Activated CD8-positive, alpha-beta memory T cell treated with anti-CD3 and anti-CD28 coated beads for 24 hours (primary cell): Measurements from ENCODE around the gene TNFSF9.

Experiments used
- DNase-seq: peaks from one replicate; pipeline ENCODE4 v3.0.0-alpha.2; 2020

TNFSF9 gene, protein sequence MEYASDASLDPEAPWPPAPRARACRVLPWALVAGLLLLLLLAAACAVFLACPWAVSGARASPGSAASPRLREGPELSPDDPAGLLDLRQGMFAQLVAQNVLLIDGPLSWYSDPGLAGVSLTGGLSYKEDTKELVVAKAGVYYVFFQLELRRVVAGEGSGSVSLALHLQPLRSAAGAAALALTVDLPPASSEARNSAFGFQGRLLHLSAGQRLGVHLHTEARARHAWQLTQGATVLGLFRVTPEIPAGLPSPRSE

DNA sequence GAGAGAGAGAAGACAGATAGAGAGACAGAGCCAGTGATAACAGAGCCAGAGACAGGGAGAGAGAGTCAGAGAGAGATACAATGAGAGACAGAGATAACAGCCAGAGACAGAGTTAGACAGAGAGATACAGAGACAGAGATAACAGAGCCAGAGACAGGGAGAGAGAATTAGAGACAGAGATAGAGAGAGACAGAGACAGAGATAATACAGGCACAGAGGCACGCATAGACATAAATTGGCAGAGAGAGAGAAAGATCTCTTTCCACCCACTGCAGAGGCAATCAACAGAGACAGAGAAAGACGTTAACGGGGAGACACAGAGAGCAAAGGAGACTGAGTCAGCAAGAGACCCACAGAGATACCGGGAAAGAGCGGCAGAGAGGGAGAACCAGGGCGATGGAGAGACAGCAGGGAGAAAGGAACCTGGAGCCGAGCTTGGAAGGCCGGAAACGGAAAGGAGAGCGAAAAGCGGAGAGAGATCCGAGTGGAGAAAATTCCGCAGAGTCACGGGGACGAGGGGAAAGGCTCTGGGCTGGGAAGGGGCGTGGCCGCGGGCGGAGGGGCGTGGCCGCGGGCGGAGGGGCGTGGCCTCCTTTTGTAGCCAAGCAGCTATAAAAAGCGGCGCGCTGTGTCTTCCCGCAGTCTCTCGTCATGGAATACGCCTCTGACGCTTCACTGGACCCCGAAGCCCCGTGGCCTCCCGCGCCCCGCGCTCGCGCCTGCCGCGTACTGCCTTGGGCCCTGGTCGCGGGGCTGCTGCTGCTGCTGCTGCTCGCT is at the start of gene TNFSF9:
TSS of gene TNFSF9 (plus strand) at position 641 of the 777 bp plus-strand sequence. CDS start at position 652, 11 bp downstream.
- peak; percentile 95 for DNase-seq

DNA sequence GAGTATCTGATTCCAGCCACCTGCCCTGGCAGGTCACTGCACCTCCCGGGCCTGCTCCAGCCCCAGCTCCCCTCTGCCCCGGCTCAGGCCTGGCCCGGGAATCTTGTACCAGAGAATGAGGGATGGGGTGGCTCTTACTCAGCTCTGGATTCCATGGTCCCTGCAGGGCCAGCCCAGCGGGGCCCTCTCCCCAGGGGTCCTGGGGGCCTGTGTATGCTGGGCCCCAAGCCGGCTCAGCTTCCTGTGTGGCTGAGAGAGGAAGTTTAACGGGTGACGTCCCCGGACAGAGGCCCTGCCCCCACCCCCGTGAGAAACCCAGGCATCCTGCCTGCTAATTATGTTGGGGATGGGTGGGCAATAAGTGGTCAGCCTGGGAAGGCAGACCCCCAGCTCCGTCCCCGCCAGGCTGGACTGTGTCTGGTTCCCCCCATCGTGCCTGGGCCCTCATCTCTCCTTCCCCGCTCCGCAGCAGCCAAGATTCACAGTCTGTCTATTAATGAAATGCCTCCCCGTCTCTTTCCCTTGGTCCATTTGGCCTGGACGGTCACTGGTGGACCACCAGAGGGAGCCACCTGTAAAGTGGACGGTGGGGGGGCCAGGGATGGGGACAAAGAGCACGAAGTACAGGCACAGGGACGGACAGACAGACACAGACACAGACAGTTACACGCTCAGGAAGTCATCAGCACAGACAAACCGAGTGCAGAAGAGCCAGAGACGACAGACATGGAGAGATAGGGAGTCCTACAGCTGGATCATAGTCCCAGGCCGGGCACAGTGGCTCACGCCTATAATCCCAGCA is 49.1 kb upstream of the TNFSF9 start, which contains the start of gene DENND1C:
TSS of gene DENND1C (minus strand) at position 247 of the 802 bp plus-strand sequence. CDS start at position 155, 92 bp downstream.
- DNase-seq: peak; percentile 90

DNA sequence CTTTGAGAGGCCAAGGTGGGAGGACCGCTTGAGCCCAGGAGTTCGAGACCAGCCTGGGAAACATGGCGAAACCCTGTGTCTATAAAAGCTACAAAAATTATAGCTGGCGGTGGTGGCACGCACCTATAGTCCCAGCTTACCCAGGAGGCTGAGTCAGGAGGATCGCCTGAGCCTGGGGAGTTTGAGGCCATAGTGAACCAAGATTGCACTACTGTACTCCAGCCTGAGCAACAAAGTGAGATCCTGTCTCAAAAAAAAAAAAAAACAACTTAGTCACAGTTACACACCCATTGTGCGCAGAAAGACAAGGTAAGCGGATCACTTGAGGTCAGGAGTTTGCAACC is 48.5 kb upstream of the TNFSF9 start:
- DNase-seq: no peak

DNA sequence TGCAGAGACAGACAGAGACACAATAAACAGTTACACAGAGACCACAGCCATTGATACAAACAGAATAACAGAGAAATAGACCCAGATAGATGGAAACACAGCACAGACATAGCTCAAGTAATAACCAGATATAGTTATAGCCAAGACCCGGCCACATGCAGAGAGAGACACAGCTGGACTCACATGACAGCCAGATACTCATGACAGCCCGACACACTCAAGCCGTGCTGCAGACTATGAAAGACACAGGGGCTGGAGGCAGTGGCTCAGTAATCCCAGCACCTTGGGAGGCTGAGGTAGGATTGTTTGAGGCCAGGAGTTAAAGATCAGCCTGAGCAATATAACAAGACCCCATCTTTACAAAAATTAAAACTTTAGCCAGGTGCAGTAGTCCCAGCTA is 47.6 kb upstream of the TNFSF9 start:
- DNase-seq: no peak

DNA sequence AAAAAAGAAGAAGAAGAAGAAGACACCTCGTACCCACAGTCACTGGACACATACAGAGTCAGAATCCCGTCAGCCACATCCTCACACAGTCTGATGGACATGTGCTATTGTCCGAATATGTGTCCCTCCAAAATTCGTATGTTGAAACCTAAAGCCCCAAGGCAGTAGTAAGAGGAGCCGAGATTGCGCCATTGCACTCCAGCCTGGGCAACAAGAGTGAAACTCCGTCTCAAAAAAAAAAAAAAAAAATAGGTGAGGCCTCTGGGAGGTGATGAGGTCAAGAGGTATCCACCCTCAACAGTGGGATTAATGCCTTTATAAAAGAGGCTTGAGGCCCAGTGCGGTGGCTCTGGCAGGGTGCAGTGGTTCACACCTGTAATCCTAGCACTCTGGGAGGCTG is 46.6 kb upstream of the TNFSF9 start:
- no peak for DNase-seq

DNA sequence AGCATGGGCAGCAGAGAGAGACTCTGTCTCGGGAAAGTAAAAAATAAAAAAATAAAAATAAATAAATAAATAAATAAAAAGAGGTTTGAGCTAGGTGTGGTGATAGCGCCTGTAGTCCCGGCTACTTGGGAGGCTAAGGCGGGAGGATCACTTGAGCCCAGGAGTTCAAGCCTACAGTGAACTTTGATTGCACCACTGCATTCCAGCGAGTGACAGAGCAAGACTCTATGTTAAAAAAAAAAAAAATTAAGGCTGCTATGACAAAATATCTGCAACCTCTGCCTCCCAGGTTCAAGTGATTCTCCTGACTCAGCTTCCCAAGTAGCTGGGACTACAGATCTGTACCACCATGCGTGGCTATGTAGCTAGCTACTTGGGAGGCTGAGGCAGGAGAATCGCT is 46.0 kb upstream of the TNFSF9 start:
- no peak for DNase-seq

DNA sequence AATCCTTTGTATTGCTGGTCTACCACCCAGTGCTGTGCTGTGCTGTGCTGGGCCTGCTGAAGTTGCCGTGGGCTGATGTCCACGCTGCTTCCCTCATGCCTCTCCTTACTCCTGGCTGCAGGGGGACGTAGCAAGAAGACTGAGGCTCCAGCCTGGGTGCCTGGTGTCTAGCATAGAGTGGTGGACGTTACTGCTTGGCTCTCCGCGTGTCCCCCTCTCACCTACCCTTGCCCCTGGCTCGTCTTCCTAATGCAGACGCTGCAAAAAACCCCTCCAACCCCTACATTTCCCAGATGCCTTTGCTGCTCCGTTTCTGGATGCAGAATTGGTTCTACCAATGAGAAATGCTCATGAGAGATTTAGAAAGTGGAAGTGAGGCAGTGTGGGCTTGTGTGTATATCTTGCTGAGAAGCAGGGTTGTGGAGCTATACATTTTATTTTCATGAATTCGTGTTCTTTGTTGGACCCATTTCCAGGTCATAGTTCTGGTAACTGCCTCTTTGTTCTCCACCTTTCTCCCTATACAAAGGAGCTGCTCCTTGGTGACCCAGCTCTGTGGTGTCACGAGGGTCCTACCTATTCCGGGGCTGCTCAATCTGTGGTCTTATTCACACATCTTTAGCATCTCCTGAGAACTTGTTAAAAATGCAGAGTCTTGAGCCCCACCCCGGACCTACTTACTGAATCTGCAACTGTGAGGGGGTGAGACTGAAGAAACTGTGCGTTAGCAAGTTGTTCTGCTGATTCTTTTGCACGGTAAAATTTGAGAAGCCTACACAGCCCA is 41.4 kb upstream of the TNFSF9 start:
- no peak for DNase-seq

DNA sequence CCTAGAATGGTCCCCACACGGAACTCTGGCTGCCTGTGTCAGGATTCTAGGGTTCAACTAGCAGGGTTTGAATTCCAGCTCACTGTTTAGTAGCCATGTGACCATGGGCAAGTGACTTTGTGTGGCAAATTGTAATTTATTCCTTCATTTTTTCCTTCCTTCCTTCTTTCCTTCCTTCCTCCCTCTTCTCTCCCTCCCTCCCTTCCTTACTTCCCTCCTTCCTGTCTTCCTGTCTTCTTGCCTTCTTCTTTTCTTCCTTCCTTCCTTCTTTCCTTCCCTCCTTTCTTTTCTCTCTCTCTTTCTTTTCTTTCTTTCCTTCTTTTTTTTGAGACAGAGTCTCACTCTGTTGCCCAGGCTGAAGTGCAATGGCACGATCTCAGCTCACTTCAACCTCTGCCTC is 40.7 kb upstream of the TNFSF9 start:
- DNase-seq: no peak

DNA sequence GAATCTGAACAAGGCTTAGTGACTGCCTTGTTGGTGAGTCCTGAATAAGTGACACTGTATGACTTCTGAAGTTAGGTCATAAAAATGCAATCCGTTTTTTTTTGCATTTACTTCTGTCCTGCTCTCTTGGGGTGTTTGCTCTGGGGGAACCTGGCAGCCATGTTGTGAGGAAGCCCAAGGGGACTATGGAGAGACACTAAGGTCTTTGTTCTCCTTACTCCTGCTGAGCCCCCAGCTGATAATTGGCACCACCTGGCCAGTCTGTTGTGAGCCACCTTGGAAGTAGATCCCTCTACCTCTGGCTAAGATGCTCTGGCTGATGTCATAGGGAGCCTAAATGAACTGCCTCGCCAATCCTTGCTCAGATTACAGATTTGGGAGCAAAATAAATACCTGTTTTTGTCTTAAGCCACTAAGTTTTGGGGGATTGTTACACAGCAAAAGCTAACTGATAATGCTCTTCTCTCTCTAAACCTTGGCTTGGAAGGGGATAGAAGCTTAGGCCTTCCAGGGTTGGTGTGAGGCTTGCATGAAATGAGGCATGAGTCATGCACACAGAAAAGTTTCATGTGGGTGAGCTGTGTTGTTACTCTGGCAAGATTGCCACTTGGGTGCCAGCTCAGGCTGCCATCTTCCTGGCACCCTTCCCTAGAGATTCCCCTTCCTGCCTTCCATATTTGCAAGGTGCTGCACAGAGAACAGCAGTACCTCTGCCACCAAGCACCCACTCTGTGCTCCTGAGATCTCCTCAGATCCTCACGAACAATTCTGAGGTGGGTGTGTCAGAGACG is 38.8 kb upstream of the TNFSF9 start:
- no peak for DNase-seq

DNA sequence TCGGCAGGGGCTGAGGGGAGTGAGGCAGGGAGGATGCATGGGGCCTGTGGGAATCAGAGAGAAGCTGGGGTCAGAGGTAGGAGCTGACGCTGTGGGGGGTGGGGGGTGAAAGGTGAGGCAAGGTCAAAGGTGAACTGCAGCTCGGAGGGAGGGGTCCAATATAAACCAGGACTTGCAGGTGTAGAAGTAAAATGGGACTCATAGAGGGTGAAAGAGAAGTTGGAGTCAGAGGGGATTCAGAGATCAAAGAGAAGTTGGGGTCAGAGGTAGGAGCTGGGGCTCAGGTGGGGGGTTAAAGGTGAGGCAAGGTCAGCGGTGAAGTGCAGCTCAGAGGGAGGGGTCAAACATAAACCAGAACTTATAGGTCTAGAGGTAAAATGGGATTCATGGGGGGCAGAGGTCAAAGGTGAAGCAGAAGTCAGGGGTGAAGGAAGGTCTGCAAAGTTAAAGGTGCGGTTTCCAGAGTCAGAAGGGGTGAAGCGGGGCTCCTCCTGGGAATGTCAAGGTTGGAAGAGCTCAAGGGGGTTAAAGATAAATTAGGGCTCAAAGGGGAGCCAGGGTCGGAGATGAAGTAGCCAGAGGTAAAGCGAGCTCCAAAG is 36.3 kb upstream of the TNFSF9 start:
- DNase-seq: no peak

DNA sequence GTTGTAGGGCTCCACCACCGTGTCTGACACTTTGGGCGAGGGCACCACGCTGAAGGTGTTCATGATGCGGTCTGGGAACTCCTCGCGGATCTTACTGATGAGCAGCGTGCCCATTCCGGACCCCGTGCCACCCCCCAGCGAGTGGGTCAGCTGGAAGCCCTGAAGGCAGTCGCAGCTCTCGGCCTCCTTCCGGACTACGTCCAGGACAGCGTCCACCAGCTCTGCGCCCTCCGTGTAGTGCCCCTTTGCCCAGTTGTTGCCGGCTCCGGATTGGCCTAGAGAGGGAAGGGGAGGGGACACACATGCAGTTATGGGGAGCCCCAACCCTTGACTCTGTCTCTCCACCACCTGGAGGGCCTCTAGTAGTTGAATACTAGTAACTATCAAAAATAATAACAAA is 34.9 kb upstream of the TNFSF9 start:
- no peak for DNase-seq

DNA sequence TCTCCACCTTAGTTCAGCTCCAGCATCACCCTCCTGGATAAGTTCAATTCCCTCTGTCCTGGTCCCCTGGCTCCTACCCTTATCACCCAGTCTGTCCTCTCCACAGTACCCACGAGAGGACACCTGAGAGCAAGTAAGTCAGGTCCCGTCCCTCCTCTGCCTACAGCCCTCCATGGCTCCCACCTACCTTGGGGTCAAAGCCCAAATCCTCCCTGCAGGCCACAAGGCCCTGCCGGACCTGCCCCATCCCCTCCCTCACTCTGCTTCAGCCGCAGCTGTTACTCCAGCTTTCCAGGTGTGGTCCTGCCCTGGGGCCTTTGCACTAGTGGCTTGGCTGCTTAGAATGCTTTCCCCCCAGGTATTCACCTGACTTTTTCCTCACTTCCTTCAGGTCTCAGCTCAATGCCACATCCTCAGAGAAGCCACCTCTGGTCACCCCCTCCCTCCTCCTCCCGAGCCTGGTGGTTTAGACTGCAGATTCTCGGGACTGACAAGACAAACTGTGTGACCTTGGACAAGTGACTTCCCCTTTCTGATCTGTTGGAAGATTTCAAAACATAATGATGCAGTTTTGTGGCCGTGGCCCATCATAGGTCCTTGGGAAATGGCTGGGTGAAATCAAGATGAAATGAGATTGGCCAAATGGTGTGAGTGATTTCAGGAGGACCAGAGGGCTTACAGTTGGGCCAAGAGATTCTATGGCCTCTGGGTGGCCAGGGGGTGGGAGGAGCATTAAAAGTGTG is 32.4 kb upstream of the TNFSF9 start:
- DNase-seq: no peak

DNA sequence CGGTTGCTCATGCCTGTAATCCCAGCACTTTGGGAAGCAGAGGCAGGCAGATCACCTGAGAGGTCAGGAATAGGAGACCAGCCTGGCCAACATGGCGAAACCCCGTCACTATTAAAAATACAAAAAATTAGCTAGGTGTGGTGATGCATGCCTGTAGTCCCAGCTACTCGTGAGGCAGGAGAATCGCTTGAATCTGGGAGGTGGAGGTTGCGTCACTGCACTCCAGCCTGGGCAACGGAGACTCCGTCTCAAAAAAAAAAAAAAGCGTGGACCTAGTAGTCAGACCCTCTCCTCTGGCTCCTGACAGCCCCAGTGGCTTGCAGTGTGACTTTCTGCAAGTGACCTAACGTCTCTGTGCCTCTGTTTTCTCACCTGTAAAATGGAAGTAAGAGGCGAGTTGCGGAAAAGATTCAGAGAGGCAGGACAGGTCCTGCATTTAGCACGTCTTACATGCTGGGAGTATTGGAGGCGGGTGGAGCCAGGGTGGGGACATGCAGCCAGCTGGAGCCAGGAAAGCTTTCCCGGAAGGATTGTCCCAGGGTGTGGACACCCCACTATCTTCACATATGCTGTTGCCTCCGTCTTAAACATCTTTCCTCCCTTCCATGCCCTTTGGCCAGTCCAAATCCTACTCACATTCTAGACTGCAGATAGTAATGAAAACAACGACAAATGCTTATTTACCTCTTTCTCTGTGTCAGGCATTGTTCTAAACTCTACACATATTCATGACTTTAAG is 31.6 kb upstream of the TNFSF9 start:
- no peak for DNase-seq

DNA sequence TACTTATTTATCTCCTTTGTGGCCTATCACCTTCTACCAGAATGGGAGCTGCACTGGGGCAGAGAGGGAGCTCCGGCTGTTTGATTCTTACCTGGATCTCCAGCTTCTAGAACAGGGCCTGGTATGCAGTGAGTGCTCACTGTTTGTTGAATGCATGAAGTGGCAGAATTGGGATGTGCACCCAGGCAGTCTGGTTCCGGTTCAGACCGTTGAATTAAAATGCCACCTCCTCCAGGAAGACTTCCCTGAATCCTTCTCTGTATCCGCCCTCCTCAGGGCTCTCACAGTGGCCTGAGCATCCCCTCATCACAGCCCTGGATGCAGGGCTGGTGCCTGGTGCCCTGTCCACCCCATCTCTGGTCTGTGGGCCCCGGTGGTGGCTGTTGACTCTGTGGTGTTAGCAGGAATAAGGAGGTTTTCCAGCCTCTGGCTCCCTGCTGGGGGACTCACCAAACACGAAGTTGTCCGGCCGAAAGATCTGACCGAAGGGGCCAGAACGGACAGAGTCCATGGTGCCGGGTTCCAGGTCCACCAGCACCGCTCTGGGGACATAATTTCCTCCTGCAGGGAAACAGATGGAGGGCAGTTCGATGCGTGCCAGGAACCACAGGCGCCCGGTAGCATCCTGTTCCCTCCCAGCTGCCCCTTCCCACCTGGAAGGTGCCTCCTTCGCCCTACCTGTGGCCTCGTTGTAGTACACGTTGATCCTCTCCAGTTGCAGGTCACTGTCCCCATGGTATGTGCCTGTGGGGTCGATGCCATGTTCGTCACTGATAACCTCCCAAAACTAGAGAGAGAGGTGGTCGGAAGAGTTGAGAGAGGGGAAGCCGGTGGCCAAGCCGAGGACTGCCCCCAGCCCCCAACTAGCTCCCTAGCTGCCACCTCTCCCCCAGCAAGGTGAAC is 29.7 kb upstream of the TNFSF9 start:
- no peak for DNase-seq

DNA sequence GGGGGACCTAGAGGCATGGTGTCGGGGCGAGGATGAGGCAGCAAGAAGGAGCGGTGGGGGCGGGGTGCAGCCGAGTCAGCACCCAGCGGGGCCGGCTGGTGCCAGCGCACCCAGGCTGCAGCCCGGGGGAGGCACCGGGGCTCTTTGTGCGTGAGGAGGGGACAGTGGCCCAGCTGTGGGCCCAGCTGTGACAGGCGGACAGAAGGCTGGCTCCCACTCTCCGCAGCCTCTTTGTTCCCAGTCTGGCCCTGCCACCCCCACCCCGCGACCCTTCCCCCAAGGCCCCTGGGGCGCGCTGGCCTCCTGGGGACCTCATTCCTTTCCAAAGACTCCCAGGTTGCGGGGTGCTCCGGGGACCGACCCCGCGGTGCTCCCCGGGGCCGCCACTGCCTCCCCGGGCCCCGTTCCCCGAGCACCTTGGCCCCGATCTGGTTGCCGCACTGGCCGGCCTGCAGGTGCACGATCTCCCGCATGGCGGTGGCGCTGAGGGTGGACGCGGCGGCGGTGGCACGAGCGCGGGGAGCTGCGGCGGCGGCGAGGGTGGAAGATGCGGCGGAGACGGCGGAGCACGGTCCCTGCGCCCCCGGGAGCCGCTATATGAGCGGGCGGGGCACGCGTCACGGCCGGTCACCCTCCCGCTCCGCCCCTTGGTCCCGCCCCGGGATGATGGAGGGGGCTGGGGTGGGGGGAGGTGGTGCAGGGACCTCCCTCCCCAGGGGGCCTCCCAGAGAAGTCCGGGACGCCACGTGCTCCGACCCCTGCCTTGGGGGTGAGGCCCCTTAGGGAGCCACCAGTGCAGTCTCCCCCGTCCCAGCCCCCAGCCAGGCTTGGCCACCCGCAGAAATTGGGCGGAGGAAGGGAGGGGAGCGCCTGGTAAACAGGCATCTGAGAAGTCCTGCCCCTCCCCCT is 28.8 kb upstream of the TNFSF9 start, which contains the start of gene TUBB4A:
TSS of gene TUBB4A (minus strand) at position 570 of the 909 bp plus-strand sequence. CDS start at position 473, 97 bp downstream.
- peak; percentile 85 for DNase-seq

DNA sequence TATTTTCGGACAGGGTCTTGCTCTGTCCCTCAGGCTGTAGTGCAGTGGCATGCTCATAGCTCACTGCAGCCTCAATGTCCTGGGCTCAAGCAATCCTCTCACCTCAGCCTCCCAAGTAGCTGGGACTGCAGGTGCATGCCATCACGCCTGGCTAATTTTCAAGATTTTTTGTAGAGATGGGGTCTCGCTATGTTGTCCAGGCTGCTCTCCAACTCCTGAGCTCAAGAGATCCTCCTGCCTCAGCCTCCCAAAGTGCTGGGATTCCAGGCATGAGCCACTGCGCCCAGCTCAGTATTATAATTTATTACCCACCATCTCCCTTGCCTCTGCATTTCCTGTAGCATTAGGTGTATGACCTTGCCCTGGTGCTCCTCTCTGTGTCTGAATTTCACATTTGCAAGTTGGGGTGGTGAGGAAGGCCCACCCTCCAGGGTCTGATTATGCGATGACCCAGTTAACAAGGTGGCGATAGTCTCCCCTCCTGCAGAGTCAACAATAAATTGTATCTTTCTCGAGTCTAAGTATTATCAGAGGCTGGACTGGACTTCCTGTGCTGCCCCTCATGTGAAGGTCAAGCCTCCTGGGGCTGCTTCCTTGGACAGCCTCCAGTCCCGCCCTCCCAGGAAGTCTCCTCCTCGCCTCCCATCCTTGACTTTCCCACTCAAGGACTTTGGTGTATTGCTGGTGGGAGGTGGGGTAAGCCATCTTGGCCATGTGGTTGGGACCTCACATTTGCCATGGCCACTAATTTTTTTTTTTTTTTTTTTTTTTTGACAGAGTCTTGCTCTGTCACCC is 27.2 kb upstream of the TNFSF9 start:
- no peak for DNase-seq
